Thyroid gland (tissue), 4 donors: ENCODE results near the gene SLC2A4. TPM values are rescaled to one million over a fixed set of nuclear protein-coding genes. Genes with fewer than 3 reads are reported as not detected.

ENCODE experiments used
- DNase-seq, 2 donors: peaks; one replicate each; pipeline ENCODE4 v3.0.0-alpha.2; 2019
- H3K27ac ChIP-seq, 3 donors: fragments of 200-600 bp; sonication (generic); 1 replicate in 2 of 3; 2 replicates in 1 of 3; pipeline ENCODE4 v1.5.1; 2016 to 2019; ENCODE audit warnings: mild to moderate bottlenecking in 1 of 3, moderate library complexity in 1 of 3
- H3K27me3 ChIP-seq: fragments of 200-600 bp; sonication (generic); one replicate; pipeline ENCODE4 v1.5.1; 2019
- H3K36me3 ChIP-seq, 2 donors: fragments of 200-600 bp; sonication (generic); one replicate each; pipeline ENCODE4 v1.5.1; 2016 to 2019
- H3K4me1 ChIP-seq, 2 donors: fragments of 200-600 bp; sonication (generic); one replicate each; pipeline ENCODE4 v1.5.1; 2017 to 2019
- H3K4me3 ChIP-seq, 3 donors: fragments of 200-600 bp; sonication (generic); replicated peaks in 1 of 3; 1 replicate in 2 of 3; 2 replicates in 1 of 3; pipeline ENCODE4 v1.5.1; 2016; ENCODE audit warnings: mild to moderate bottlenecking in 1 of 3
- H3K9me3 ChIP-seq: fragments of 200-600 bp; sonication (generic); one replicate; pipeline ENCODE4 v1.5.1; 2017
- POLR2A ChIP-seq, 2 donors: fragments of 450-650 bp; IDR thresholded peaks; one replicate each; pipeline ENCODE4 v1.6.1; 2017; ENCODE audit warnings: antibody characterized with exemption in 2 of 2, mild to moderate bottlenecking in 2 of 2, moderate library complexity in 1 of 2
- WGBS, 2 donors: methylation state at CpG; one replicate each; pipeline ENCODE4 v1.1.5; 2017; 5-methylcytosine and 5-hydroxymethylcytosine counted together
- intact Hi-C: fragments of 100-400 bp; cut with DNase I; formaldehyde crosslinking; loops from one replicate; pipeline ENCODE4 v1.15.1; 2023
- total RNA-seq, 4 donors: library from RNA; depleted of rRNA; stranded (reverse); fragments of >200 nt; gene quantifications; one replicate each; pipeline ENCODE4 v1.2.3, GENCODE V29; 2016
- TF ChIP-seq, protein P1 (sequence below), 6 experiments: fragments of 200-600 bp in 3 of 6; fragments of 450-650 bp in 3 of 6; sonication (generic) in 3 of 6; IDR thresholded peaks; one replicate each; pipeline ENCODE4 v1.5.1; 2016 to 2019; ENCODE audit warnings: antibody characterized with exemption in 6 of 6, mild to moderate bottlenecking in 2 of 6, inconsistent platforms in 1 of 6, moderate library complexity in 1 of 6

SLC2A4 gene
- total RNA-seq, 4 donors from 2014 or later, result 2.5 to 14.6 (median 3.9) TPM

DNA sequence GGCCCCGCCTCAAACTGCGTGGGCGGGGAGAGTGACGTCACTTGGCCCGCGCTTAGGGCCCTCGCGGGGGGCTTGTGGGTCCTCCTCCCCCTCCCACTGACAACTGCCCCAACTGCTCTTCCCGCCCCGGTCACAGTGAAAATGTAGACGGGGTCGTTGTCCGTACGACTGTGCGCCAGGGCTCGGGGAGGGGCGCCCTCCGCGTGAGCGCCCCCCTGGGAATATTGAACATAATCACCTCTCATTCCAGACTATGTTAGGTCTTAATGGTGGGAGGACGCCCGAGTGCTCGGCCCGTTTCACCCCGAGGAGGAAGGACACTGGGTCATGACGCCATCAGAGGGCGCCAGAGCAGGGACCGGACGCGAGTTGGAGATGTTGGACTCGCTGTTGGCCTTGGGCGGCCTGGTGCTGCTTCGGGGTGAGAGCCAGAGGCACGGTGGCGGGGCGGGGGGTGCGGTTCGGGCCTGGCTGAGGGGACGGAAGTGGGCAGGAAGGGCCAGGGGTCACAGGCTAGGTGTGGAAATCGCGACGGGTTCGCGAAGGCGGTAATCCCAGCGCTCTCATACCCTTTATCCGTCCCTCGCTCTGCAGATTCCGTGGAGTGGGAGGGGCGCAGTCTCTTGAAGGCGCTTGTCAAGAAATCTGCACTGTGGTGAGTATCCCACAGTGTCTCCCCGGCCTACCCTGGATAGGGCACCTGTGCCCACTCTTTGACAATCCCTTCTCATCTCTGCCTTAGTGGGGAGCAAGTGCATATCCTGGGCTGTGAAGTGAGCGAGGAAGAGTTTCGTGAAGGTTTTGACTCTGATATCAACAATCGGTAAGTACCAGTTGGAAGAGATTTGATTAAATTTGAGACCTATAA, 29.1 kb upstream of the SLC2A4 start, which contains the start of gene ELP5:
Gene ELP5 (plus strand): TSS at position 40 of the 868 bp plus-strand sequence. CDS start 336 bp downstream, at position 376.
- no peaks in the 10 kb centered on the region for H3K27me3 ChIP-seq
- peak within 1 kb of the TSS; percentile 98 to 100 (median 98) for H3K27ac ChIP-seq
- WGBS, 2 donors, result 2 to 3% methylated on average over 17 to 22 of the region's 55 CpGs
- no peaks in the 10 kb centered on the region for H3K9me3 ChIP-seq
- H3K4me1 ChIP-seq, result peaks cover 20 to 32% of the 10 kb centered on the region in 2 donors
- peaks cover 13 to 24% of the 10 kb centered on the region in 2 donors for H3K36me3 ChIP-seq
- H3K4me3 ChIP-seq, result peak within 1 kb of the TSS; percentile 71 to 98 (median 86)
- intact Hi-C loops, result no loop called here
- peak; percentile 39 to 77 for TF ChIP-seq POLR2A (IDR thresholded peaks at IDR 0.05)
- TF ChIP-seq, protein P1, sequence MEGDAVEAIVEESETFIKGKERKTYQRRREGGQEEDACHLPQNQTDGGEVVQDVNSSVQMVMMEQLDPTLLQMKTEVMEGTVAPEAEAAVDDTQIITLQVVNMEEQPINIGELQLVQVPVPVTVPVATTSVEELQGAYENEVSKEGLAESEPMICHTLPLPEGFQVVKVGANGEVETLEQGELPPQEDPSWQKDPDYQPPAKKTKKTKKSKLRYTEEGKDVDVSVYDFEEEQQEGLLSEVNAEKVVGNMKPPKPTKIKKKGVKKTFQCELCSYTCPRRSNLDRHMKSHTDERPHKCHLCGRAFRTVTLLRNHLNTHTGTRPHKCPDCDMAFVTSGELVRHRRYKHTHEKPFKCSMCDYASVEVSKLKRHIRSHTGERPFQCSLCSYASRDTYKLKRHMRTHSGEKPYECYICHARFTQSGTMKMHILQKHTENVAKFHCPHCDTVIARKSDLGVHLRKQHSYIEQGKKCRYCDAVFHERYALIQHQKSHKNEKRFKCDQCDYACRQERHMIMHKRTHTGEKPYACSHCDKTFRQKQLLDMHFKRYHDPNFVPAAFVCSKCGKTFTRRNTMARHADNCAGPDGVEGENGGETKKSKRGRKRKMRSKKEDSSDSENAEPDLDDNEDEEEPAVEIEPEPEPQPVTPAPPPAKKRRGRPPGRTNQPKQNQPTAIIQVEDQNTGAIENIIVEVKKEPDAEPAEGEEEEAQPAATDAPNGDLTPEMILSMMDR (IDR thresholded peaks at IDR 0.05), result peak in 5 of 6 experiments; percentile 14 to 34 (median 25)
- peak; percentile 94 to 95 for DNase-seq

DNA sequence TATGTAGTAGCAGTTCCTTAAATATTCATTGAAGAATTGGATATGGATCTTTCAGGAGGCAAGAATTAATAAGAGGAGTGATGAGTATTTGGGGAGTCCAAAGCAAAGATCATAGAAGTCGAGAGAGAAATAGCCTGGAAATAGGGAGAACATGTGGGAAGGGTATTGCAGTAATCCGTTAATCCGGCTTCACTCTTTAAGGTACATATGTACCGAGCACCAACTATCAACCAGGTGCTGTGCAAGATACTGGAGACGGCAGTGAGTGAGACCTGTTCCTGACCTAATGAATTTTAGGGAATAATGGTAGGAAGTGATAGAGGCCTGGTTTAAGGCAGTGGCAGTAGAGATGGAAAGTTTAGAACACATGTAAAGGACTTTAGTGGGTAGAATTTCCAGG, 28.4 kb upstream of the SLC2A4 start:
- Histone ChIP-seq H3K9me3 (no peaks in the 10 kb centered on the region), H3K27me3 (no peaks in the 10 kb centered on the region), H3K4me1 (peaks cover 20 to 32% of the 10 kb centered on the region in 2 donors), H3K36me3 (peaks cover 14 to 26% of the 10 kb centered on the region in 2 donors), H3K4me3 (peak overlapping the region in 1 of 3 donors; percentile 98), H3K27ac (peak overlapping the region; percentile 98 to 100 (median 98))
- no peak for DNase-seq
- TF ChIP-seq, protein P1 (IDR thresholded peaks at IDR 0.05), result no peak
- TF ChIP-seq POLR2A (IDR thresholded peaks at IDR 0.05), result no peak
- intact Hi-C loops, result no loop called here
- whole genome bisulfite sequencing, 2 donors, result 73 to 75% methylated on average over 5 of the region's 5 CpGs

DNA sequence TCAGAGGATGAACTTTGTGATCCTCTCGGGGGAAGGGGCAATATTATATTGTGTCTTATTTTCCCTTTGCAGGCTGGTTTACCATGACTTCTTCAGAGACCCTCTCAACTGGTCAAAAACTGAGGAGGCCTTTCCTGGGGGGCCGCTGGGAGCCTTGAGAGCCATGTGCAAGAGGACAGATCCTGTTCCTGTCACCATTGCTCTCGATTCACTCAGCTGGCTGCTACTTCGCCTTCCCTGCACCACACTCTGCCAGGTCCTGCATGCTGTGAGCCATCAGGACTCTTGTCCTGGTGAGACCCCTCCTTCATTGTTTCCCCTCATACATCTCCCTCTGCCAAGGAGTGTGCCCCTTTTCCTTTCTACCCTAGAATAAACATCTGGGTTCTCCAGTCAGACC, 27.0 kb upstream of the SLC2A4 start:
- WGBS, 2 donors, result 92 to 94% methylated on average over 4 of the region's 4 CpGs
- Histone ChIP-seq H3K4me1 (peaks cover 20 to 30% of the 10 kb centered on the region in 2 donors), H3K36me3 (peaks cover 21 to 33% of the 10 kb centered on the region in 2 donors), H3K27me3 (no peaks in the 10 kb centered on the region), H3K9me3 (no peaks in the 10 kb centered on the region), H3K27ac (no peak overlapping the region), H3K4me3 (no peak overlapping the region)
- DNase-seq, result no peak
- no peak for TF ChIP-seq POLR2A (IDR thresholded peaks at IDR 0.05)
- TF ChIP-seq, protein P1 (IDR thresholded peaks at IDR 0.05), result no peak
- intact Hi-C loops, result no loop called here

DNA sequence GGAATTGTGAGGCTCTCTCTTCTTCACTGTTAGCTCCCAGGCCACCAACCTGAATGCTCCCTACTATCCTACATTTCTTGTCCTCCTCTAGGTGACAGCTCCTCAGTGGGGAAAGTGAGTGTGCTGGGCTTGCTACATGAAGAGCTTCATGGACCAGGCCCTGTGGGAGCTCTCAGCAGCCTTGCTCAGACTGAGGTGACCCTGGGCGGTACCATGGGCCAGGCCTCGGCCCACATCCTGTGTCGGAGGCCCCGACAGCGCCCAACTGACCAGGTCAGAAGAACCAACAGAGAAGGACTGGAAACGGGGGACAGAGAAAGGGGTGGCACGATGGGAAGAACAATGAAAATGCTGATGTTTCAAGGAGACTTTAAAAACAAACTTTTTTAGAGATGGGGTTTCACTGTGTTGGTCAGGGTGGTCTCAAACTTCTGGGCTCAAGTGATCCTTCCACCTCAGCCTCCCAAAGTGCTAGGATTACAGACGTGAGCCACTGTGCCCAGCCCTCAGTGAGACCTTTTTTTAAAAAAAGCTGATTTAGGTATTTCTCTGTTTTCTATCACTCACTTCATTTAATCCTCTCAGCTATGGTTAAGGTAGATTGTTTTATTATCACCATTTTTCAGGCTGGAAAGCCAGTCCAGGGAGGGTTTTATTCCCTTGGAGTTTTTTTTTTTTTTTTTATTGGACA, 24.6 kb upstream of the SLC2A4 start:
- Histone ChIP-seq H3K9me3 (no peaks in the 10 kb centered on the region), H3K27me3 (no peaks in the 10 kb centered on the region), H3K4me1 (peaks cover 19 to 33% of the 10 kb centered on the region in 2 donors), H3K27ac (no peak overlapping the region), H3K36me3 (peaks cover 21 to 33% of the 10 kb centered on the region in 2 donors), H3K4me3 (no peak overlapping the region)
- DNase-seq, result no peak
- WGBS, 2 donors, result 87 to 93% methylated on average over 8 of the region's 8 CpGs
- intact Hi-C loops, result no loop called here
- no peak for TF ChIP-seq POLR2A (IDR thresholded peaks at IDR 0.05)
- TF ChIP-seq, protein P1 (IDR thresholded peaks at IDR 0.05), result no peak
